Measurements from ENCODE around the gene NDUFA13.

NDUFA13 gene

DNA sequence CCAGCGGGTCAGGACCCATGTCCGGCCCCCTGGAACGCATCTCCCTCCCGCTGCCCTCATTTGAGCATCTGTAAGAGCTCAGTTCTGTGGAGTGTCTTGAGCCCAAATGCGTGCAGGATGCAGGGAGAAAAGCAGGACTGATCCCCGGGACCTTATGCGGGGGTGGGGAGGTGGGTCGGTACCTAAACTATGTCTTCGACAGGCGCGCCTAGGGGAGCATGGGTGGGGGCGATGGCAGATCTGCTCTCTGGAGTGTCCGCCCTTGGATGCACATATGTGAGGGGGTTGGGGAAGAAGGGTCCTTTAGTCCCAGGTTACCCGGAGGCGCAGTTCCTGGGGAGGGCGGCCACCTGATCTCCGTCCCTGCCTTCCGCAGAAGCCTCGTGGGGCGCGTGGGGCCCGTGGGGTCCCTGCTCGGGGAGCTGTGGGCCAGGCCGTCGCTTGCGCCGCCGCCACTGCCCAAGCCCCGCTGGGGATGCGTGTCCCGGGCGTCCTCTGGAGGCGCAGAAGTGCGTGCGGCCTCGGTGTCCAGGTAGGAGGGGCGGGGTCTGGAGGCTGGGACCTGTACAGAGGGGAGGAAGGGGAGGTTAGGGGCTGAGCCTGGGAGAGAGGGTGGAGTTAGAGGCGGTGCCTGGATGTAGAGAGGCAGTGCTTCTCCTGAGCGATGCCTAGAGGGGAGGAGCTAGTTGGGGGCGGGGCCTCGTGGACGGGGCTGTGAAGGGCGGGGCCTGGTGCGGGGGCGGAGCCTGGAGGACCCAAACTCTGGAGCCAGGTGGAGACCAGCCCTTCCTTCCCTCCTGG, 24.9 kb downstream of the NDUFA13 start:
- H3K79me1 ChIP-seq (ENCODE audit: low read length), result no peaks in the 10 kb centered on the region
- peaks cover 16% of the 10 kb centered on the region for H3K9me3 ChIP-seq (ENCODE audit: insufficient read depth, low read depth, low read length)
- no peak overlapping the region for H4K8ac ChIP-seq (ENCODE audit: low read depth, low read length)
- H2BK12ac ChIP-seq (ENCODE audit: low read length), result no peak overlapping the region
- no peak overlapping the region for H3K18ac ChIP-seq (ENCODE audit: low read length)
- H3K9ac ChIP-seq (ENCODE audit: low read length), result no peak overlapping the region
- no peak overlapping the region for H2AK5ac ChIP-seq (ENCODE audit: low read length)
- no CpG with 5 or more reads among the region's 45 CpGs for WGBS (ENCODE audit: extremely low coverage, insufficient coverage, insufficient read length)
- no peak overlapping the region for H3K14ac ChIP-seq (ENCODE audit: low read length)
- peak; percentile 82 to 85 for DNase-seq
- no peak overlapping the region for H2BK120ac ChIP-seq (ENCODE audit: insufficient read depth, low read length, poor library complexity)
- H3K27me3 ChIP-seq (ENCODE audit: insufficient read depth, low read length), result peaks cover 5% of the 10 kb centered on the region
- no peak overlapping the region for H2BK5ac ChIP-seq (ENCODE audit: low read depth, low read length, poor library complexity)
- H3K4me1 ChIP-seq (ENCODE audit: control insufficient read depth in 1 of 2, insufficient read depth in 2 of 2, low read length in 2 of 2), result peaks cover 4 to 10% of the 10 kb centered on the region in 2 experiments
- H3K36me3 ChIP-seq (ENCODE audit: control insufficient read depth in 1 of 2, insufficient read depth in 2 of 2, low read length in 2 of 2), result peaks cover 3 to 9% of the 10 kb centered on the region in 2 experiments
- H3K4ac ChIP-seq (ENCODE audit: low read depth, low read length), result no peak overlapping the region
- H3K4me3 ChIP-seq (ENCODE audit: low read depth, low read length), result no peak overlapping the region
- no peak overlapping the region for H4K12ac ChIP-seq (ENCODE audit: low read depth, low read length)
- peak overlapping the region; percentile 8 for H3K4me2 ChIP-seq (ENCODE audit: low read length)
- no peak overlapping the region for H4K91ac ChIP-seq (ENCODE audit: low read depth, low read length)
- no peak overlapping the region for H2AFZ ChIP-seq (ENCODE audit: insufficient read depth, low read length, poor library complexity)
- H3K27ac ChIP-seq (ENCODE audit: low read depth, low read length), result no peak overlapping the region
- H3K23ac ChIP-seq (ENCODE audit: low read length), result no peak overlapping the region
- no peaks in the 10 kb centered on the region for H3K79me2 ChIP-seq (ENCODE audit: control insufficient read depth, insufficient read depth, low read length, poor library complexity)

DNA sequence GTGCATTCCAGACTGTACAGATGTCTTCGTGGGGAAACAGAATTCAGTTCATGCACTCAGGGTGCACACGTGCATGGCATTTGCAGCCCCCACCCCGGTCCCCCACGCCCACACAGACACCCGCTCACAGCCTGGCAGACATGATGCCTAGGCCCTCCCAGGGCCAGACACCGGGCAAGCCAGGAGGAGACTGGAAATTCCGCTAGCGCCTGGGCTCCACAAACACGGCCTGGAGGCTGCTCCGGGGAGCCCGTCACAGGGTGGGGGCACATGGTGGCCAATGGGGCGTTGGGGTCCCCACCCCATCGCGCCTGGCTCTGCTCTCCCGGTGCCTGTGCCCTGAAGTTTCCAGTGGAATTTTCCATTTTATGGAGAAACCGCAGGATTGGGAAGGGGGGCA, 25.6 kb downstream of the NDUFA13 start:
- Histone ChIP-seq H3K14ac (ENCODE audit: low read length) (no peak overlapping the region), H2AK5ac (ENCODE audit: low read length) (no peak overlapping the region), H3K36me3 (ENCODE audit: control insufficient read depth in 1 of 2, insufficient read depth in 2 of 2, low read length in 2 of 2) (peaks cover 3 to 9% of the 10 kb centered on the region in 2 experiments), H4K12ac (ENCODE audit: low read depth, low read length) (no peak overlapping the region), H4K8ac (ENCODE audit: low read depth, low read length) (no peak overlapping the region), H3K18ac (ENCODE audit: low read length) (no peak overlapping the region), H3K79me1 (ENCODE audit: low read length) (no peaks in the 10 kb centered on the region), H3K4me2 (ENCODE audit: low read length) (no peak overlapping the region), H3K4me1 (ENCODE audit: control insufficient read depth in 1 of 2, insufficient read depth in 2 of 2, low read length in 2 of 2) (peaks cover 4 to 10% of the 10 kb centered on the region in 2 experiments), H2BK120ac (ENCODE audit: insufficient read depth, low read length, poor library complexity) (no peak overlapping the region), H3K27me3 (ENCODE audit: insufficient read depth, low read length) (peaks cover 5% of the 10 kb centered on the region), H3K9ac (ENCODE audit: low read length) (no peak overlapping the region), H3K4ac (ENCODE audit: low read depth, low read length) (no peak overlapping the region), H2BK5ac (ENCODE audit: low read depth, low read length, poor library complexity) (no peak overlapping the region), H3K9me3 (ENCODE audit: insufficient read depth, low read depth, low read length) (peaks cover 16% of the 10 kb centered on the region), H2AFZ (ENCODE audit: insufficient read depth, low read length, poor library complexity) (no peak overlapping the region), H3K23ac (ENCODE audit: low read length) (no peak overlapping the region), H3K79me2 (ENCODE audit: control insufficient read depth, insufficient read depth, low read length, poor library complexity) (no peaks in the 10 kb centered on the region), H3K4me3 (ENCODE audit: low read depth, low read length) (no peak overlapping the region), H3K27ac (ENCODE audit: low read depth, low read length) (no peak overlapping the region), H2BK12ac (ENCODE audit: low read length) (no peak overlapping the region), H4K91ac (ENCODE audit: low read depth, low read length) (no peak overlapping the region)
- DNase-seq, result no peak
- WGBS (ENCODE audit: extremely low coverage, insufficient coverage, insufficient read length), result no CpG with 5 or more reads among the region's 16 CpGs

DNA sequence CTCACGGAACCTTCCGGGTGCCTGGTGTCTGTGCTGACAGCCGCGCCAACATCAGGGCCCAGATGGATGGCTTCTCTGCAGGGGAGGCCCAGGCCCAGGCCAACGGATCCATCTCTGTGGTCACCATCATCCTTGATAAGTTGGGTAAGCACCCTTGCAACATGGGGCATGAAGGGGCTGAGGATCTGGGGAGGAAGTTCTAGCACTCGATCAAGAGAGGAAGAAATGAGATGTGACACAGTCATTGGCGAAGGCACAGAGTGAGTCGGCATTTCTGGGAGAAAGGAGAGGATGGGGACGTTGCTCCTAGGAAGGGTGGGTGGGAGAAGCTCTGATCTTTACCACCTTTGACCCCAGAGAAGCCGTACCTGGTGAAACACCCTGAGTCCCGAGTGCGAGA, 26.5 kb downstream of the NDUFA13 start:
- no peak overlapping the region for H3K23ac ChIP-seq (ENCODE audit: low read length)
- no peak overlapping the region for H3K4ac ChIP-seq (ENCODE audit: low read depth, low read length)
- no peak overlapping the region for H2BK12ac ChIP-seq (ENCODE audit: low read length)
- H3K4me1 ChIP-seq (ENCODE audit: control insufficient read depth in 1 of 2, insufficient read depth in 2 of 2, low read length in 2 of 2), result peaks cover 4 to 10% of the 10 kb centered on the region in 2 experiments
- no peak overlapping the region for H4K91ac ChIP-seq (ENCODE audit: low read depth, low read length)
- no peak overlapping the region for H2BK5ac ChIP-seq (ENCODE audit: low read depth, low read length, poor library complexity)
- H3K4me3 ChIP-seq (ENCODE audit: low read depth, low read length), result no peak overlapping the region
- no peak for DNase-seq
- no peaks in the 10 kb centered on the region for H3K79me2 ChIP-seq (ENCODE audit: control insufficient read depth, insufficient read depth, low read length, poor library complexity)
- no CpG with 5 or more reads among the region's 12 CpGs for WGBS (ENCODE audit: extremely low coverage, insufficient coverage, insufficient read length)
- H3K18ac ChIP-seq (ENCODE audit: low read length), result no peak overlapping the region
- no peak overlapping the region for H2BK120ac ChIP-seq (ENCODE audit: insufficient read depth, low read length, poor library complexity)
- H3K36me3 ChIP-seq (ENCODE audit: control insufficient read depth in 1 of 2, insufficient read depth in 2 of 2, low read length in 2 of 2), result peaks cover 3 to 7% of the 10 kb centered on the region in 2 experiments
- no peak overlapping the region for H2AK5ac ChIP-seq (ENCODE audit: low read length)
- no peak overlapping the region for H3K14ac ChIP-seq (ENCODE audit: low read length)
- H2AFZ ChIP-seq (ENCODE audit: insufficient read depth, low read length, poor library complexity), result no peak overlapping the region
- no peak overlapping the region for H3K9ac ChIP-seq (ENCODE audit: low read length)
- H3K9me3 ChIP-seq (ENCODE audit: insufficient read depth, low read depth, low read length), result peaks cover 18% of the 10 kb centered on the region
- peaks cover 5% of the 10 kb centered on the region for H3K27me3 ChIP-seq (ENCODE audit: insufficient read depth, low read length)
- no peak overlapping the region for H4K12ac ChIP-seq (ENCODE audit: low read depth, low read length)
- no peak overlapping the region for H3K27ac ChIP-seq (ENCODE audit: low read depth, low read length)
- H3K4me2 ChIP-seq (ENCODE audit: low read length), result no peak overlapping the region
- no peaks in the 10 kb centered on the region for H3K79me1 ChIP-seq (ENCODE audit: low read length)
- H4K8ac ChIP-seq (ENCODE audit: low read depth, low read length), result no peak overlapping the region

DNA sequence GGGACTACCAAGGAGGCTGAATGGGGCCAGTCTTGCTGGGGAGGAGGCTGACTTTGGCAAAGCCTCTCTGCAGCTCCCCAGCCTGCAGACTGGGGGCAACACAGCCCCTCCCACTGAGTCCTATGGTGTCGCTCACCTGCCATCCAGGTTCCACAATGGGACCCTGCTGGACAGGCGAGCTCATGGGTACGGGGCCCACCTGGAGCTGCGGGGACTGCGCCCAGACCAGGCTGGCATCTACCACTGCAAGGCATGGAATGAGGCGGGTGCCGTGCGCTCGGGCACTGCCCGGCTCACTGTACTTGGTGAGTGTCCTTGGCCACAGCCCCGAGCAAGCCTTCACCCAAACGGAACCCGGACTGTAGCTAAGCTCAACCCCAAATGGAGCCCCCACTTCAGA, 27.1 kb downstream of the NDUFA13 start:
- WGBS (ENCODE audit: extremely low coverage, insufficient coverage, insufficient read length), result no CpG with 5 or more reads among the region's 13 CpGs
- Histone ChIP-seq H3K4me2 (ENCODE audit: low read length) (no peak overlapping the region), H3K4ac (ENCODE audit: low read depth, low read length) (no peak overlapping the region)

More for the DNA sequence above, 27.1 kb downstream of the NDUFA13 start:
- H3K14ac ChIP-seq (ENCODE audit: low read length), result no peak overlapping the region
- H2AK5ac ChIP-seq (ENCODE audit: low read length), result no peak overlapping the region
- peaks cover 4 to 7% of the 10 kb centered on the region in 2 experiments for H3K4me1 ChIP-seq (ENCODE audit: control insufficient read depth in 1 of 2, insufficient read depth in 2 of 2, low read length in 2 of 2)
- no peak overlapping the region for H4K8ac ChIP-seq (ENCODE audit: low read depth, low read length)
- H3K27ac ChIP-seq (ENCODE audit: low read depth, low read length), result no peak overlapping the region
- no peak overlapping the region for H3K9ac ChIP-seq (ENCODE audit: low read length)
- no peak overlapping the region for H3K4me3 ChIP-seq (ENCODE audit: low read depth, low read length)
- H3K79me1 ChIP-seq (ENCODE audit: low read length), result no peaks in the 10 kb centered on the region
- no peak overlapping the region for H4K91ac ChIP-seq (ENCODE audit: low read depth, low read length)
- peaks cover 3 to 6% of the 10 kb centered on the region in 2 experiments for H3K36me3 ChIP-seq (ENCODE audit: control insufficient read depth in 1 of 2, insufficient read depth in 2 of 2, low read length in 2 of 2)
- no peak overlapping the region for H3K18ac ChIP-seq (ENCODE audit: low read length)
- no peak overlapping the region for H2BK12ac ChIP-seq (ENCODE audit: low read length)
- no peak overlapping the region for H2BK120ac ChIP-seq (ENCODE audit: insufficient read depth, low read length, poor library complexity)
- H3K79me2 ChIP-seq (ENCODE audit: control insufficient read depth, insufficient read depth, low read length, poor library complexity), result no peaks in the 10 kb centered on the region
- H3K9me3 ChIP-seq (ENCODE audit: insufficient read depth, low read depth, low read length), result peaks cover 15% of the 10 kb centered on the region
- DNase-seq, result no peak
- H3K27me3 ChIP-seq (ENCODE audit: insufficient read depth, low read length), result peaks cover 5% of the 10 kb centered on the region
- H3K23ac ChIP-seq (ENCODE audit: low read length), result no peak overlapping the region
- no peak overlapping the region for H2BK5ac ChIP-seq (ENCODE audit: low read depth, low read length, poor library complexity)
- H2AFZ ChIP-seq (ENCODE audit: insufficient read depth, low read length, poor library complexity), result no peak overlapping the region
- no peak overlapping the region for H4K12ac ChIP-seq (ENCODE audit: low read depth, low read length)
